Keratinocyte (primary cell): Measurements from ENCODE around the gene PABPN1L. TPM values are rescaled to one million over a fixed set of nuclear protein-coding genes. Genes with fewer than 3 reads are reported as not detected.

Experiments used
- DNase-seq: peaks from one replicate; pipeline ENCODE4 v3.0.0-alpha.2; 2011; ENCODE audit warnings: low read depth, missing footprints, low spot score
- FAIRE-seq: peaks from 2 replicates; lab custom pipeline; 2011; peaks lifted over from hg19 to GRCh38; lab: Jason Lieb, UNC
- H2AFZ ChIP-seq: 2 replicates; pipeline ENCODE4 v1.6.0; 2012; ENCODE audit warnings: low read length, control low read depth, inconsistent platforms; ENCODE audit not compliant: control insufficient read depth
- H3K27ac ChIP-seq: 2 replicates; pipeline ENCODE4 v1.5.1; 2011; ENCODE audit warnings: low read length; ENCODE audit not compliant: control insufficient read depth, insufficient read depth
- H3K27me3 ChIP-seq: 3 replicates; pipeline ENCODE4 v1.6.0; 2011; ENCODE audit warnings: low read length; ENCODE audit not compliant: control insufficient read depth, insufficient read depth; ENCODE audit errors: extremely low read depth
- H3K36me3 ChIP-seq, 2 experiments: 2 replicates in 1 of 2; 3 replicates in 1 of 2; pipeline ENCODE4 v1.5.1; 2011; ENCODE audit warnings: low read length in 2 of 2, mild to moderate bottlenecking in 1 of 2; ENCODE audit not compliant: control insufficient read depth in 2 of 2, insufficient read depth in 2 of 2; ENCODE audit errors: extremely low read depth in 1 of 2
- H3K4me1 ChIP-seq: 3 replicates; pipeline ENCODE4 v1.5.1; 2011; ENCODE audit warnings: low read length; ENCODE audit not compliant: control insufficient read depth, insufficient read depth; ENCODE audit errors: extremely low read depth
- H3K4me2 ChIP-seq: 3 replicates; pipeline ENCODE4 v1.6.0; 2011; ENCODE audit warnings: low read depth, low read length; ENCODE audit not compliant: control insufficient read depth, insufficient read depth; ENCODE audit errors: extremely low read depth
- H3K4me3 ChIP-seq, 3 experiments: fragments of 200-600 bp in 1 of 3; sonication (generic) in 1 of 3; 2 replicates in 2 of 3; 3 replicates in 1 of 3; pipeline ENCODE4 v1.5.1; 2011 to 2016; ENCODE audit warnings: low read length in 3 of 3, mild to moderate bottlenecking in 3 of 3, control low read depth in 2 of 3, inconsistent platforms in 1 of 3, low read depth in 1 of 3, mixed read lengths in 1 of 3, mixed run types in 1 of 3, moderate library complexity in 1 of 3; ENCODE audit not compliant: control insufficient read depth in 2 of 3, insufficient read depth in 2 of 3; ENCODE audit errors: extremely low read depth in 1 of 3
- H3K79me2 ChIP-seq: 2 replicates; pipeline ENCODE4 v1.6.0; 2012; ENCODE audit warnings: low read length; ENCODE audit not compliant: control insufficient read depth, insufficient read depth
- H3K9ac ChIP-seq: 3 replicates; pipeline ENCODE4 v1.6.0; 2011; ENCODE audit warnings: low read length; ENCODE audit not compliant: control insufficient read depth, insufficient read depth; ENCODE audit errors: extremely low read depth
- H3K9me1 ChIP-seq: 3 replicates; pipeline ENCODE4 v1.6.0; 2011; ENCODE audit warnings: low read length; ENCODE audit not compliant: control insufficient read depth, insufficient read depth; ENCODE audit errors: extremely low read depth
- H3K9me3 ChIP-seq: 2 replicates; pipeline ENCODE4 v1.5.1; 2012; ENCODE audit warnings: low read depth, low read length; ENCODE audit not compliant: control insufficient read depth
- H4K20me1 ChIP-seq: 3 replicates; pipeline ENCODE4 v1.6.0; 2011; ENCODE audit warnings: low read length; ENCODE audit not compliant: control insufficient read depth, insufficient read depth; ENCODE audit errors: extremely low read depth
- CTCF ChIP-seq, 3 experiments: IDR thresholded peaks in 1 of 3; conservative IDR thresholded peaks in 1 of 3; optimal IDR thresholded peaks in 1 of 3; 2 replicates in 2 of 3; 3 replicates in 1 of 3; pipeline versions ENCODE3 to v1.5.1; 2011; ENCODE audit warnings: low read length in 3 of 3, mild to moderate bottlenecking in 3 of 3, moderate library complexity in 2 of 3, control low read depth in 1 of 3, inconsistent platforms in 1 of 3; ENCODE audit not compliant: insufficient read depth in 2 of 3; ENCODE audit errors: extremely low read depth in 1 of 3
- EZH2 ChIP-seq: IDR thresholded peaks from one replicate; pipeline ENCODE4 v1.6.1; 2012; ENCODE audit warnings: inconsistent platforms, mild to moderate bottlenecking, low read length, moderate library complexity
- dilution Hi-C: fragments of 300-500 bp; cut with MboI; formaldehyde crosslinking; loops from one replicate; pipeline ENCODE4 v1.7.0; 2020; ENCODE audit warnings: low sequenced_read_pairs; ENCODE audit not compliant: extremely low pct_ligation_motif_present
- polyA plus RNA-seq, 5 experiments: library from polyadenylated mRNA; depleted of rRNA in 3 of 5; stranded (reverse) in 3 of 5; stranded (forward) in 1 of 5; unstranded in 1 of 5; fragments of >200 nt; gene quantifications; 1 replicate in 1 of 5; 2 replicates in 3 of 5; 3 replicates in 1 of 5; pipeline versions ENCODE4 v1.2.1 to v1.2.3, GENCODE V29; 2011 to 2012; ENCODE audit warnings: missing spikeins in 2 of 5, low read depth in 1 of 5, low replicate concordance in 1 of 5

PABPN1L gene
- polyA plus RNA-seq, 1 donor (not counting 4 experiments of a cell fraction or from before 2014, with no cell fraction given): not detected

GRCh38 chr16:88876942-88877526 is 10.6 kb upstream of the PABPN1L start:
- Histone ChIP-seq H3K9ac (no peak overlapping the region), H3K4me1 (peaks cover 27% of the 10 kb centered on the region), H2AFZ (no peak overlapping the region), H3K27ac (no peak overlapping the region), H3K9me1 (no peaks in the 10 kb centered on the region), H3K4me2 (no peak overlapping the region), H3K36me3 (no peaks in the 10 kb centered on the region), H3K79me2 (no peaks in the 10 kb centered on the region), H4K20me1 (no peaks in the 10 kb centered on the region), H3K4me3 (no peak overlapping the region), H3K9me3 (no peaks in the 10 kb centered on the region), H3K27me3 (peaks cover 36% of the 10 kb centered on the region)
- no peak for DNase-seq
- FAIRE-seq: no peak
- dilution Hi-C loops: no loop called here
- TF ChIP-seq EZH2: no peak
- no peak for TF ChIP-seq CTCF (optimal IDR thresholded peaks at IDR 0.05 in 1 of 3, IDR thresholded peaks at IDR 0.05 in 1 of 3, conservative IDR thresholded peaks at IDR 0.05 in 1 of 3; ENCODE audit: extremely low read depth in 1 of 3, insufficient read depth in 2 of 3, low read length in 3 of 3)

GRCh38 chr16:88875703-88876234 is 9.3 kb upstream of the PABPN1L start:
- dilution Hi-C loops: no loop called here

More at GRCh38 chr16:88875703-88876234, 9.3 kb upstream of the PABPN1L start:
- Histone ChIP-seq H3K4me1 (peaks cover 15% of the 10 kb centered on the region), H2AFZ (no peak overlapping the region), H3K4me2 (no peak overlapping the region), H3K79me2 (no peaks in the 10 kb centered on the region), H3K36me3 (no peaks in the 10 kb centered on the region), H3K9ac (no peak overlapping the region), H3K9me1 (no peaks in the 10 kb centered on the region), H3K27ac (no peak overlapping the region), H4K20me1 (no peaks in the 10 kb centered on the region), H3K9me3 (no peaks in the 10 kb centered on the region), H3K4me3 (no peak overlapping the region), H3K27me3 (peaks cover 38% of the 10 kb centered on the region)
- TF ChIP-seq CTCF (optimal IDR thresholded peaks at IDR 0.05 in 1 of 3, IDR thresholded peaks at IDR 0.05 in 1 of 3, conservative IDR thresholded peaks at IDR 0.05 in 1 of 3; ENCODE audit: extremely low read depth in 1 of 3, insufficient read depth in 2 of 3, low read length in 3 of 3): no peak
- TF ChIP-seq EZH2: no peak
- FAIRE-seq (no peak), DNase-seq (no peak)
